Epithelial cell of prostate (primary cell): ENCODE results near the gene MRPL2.
A peak's percentile ranks its signal among the peaks of the same experiment; 100 is the strongest.
"Not testable (repeated sequence)": the region's sequence is repeated elsewhere in the genome, so short reads cannot be mapped to it uniquely, and the experiment has no call there.

Source experiments
- DNase-seq: peaks from one replicate; pipeline ENCODE4 v3.0.0-alpha.2; 2011; ENCODE audit warnings: low read depth, low spot score
- H3K27ac ChIP-seq: fragments of 450-650 bp; 2 replicates; pipeline ENCODE4 v1.5.1; 2017; ENCODE audit warnings: mild to moderate bottlenecking

The MRPL2 gene

GRCh38 chr6:43086022-43086658, 26.9 kb upstream of the MRPL2 start:
- no peak for DNase-seq
- no peak overlapping the region for H3K27ac ChIP-seq

- no peak for DNase-seq
- H3K27ac ChIP-seq, result no peak overlapping the region
These were observed 23.8 kb upstream of the MRPL2 start for GRCh38 chr6:43082806-43083655.

GRCh38 chr6:43081922-43082321, 22.7 kb upstream of the MRPL2 start:
- DNase-seq, H3K27ac ChIP-seq: not testable (repeated sequence)

GRCh38 chr6:43081043-43081442, 21.8 kb upstream of the MRPL2 start:
- H3K27ac ChIP-seq, result no peak overlapping the region
- DNase-seq, result no peak

GRCh38 chr6:43078691-43079090, 19.5 kb upstream of the MRPL2 start:
- no peak overlapping the region for H3K27ac ChIP-seq
- no peak for DNase-seq

- H3K27ac ChIP-seq, result no peak overlapping the region
- no peak for DNase-seq
These were observed 18.8 kb upstream of the MRPL2 start for GRCh38 chr6:43077981-43078511.

GRCh38 chr6:43077333-43077809, 18.1 kb upstream of the MRPL2 start:
- no peak for DNase-seq
- H3K27ac ChIP-seq, result peak overlapping the region; percentile 48

- peak overlapping the region; percentile 48 for H3K27ac ChIP-seq
- no peak for DNase-seq
These were observed 17.5 kb upstream of the MRPL2 start for GRCh38 chr6:43076464-43077332.

GRCh38 chr6:43075670-43076463, 16.6 kb upstream of the MRPL2 start, which contains the start of gene PTK7:
TSS of gene PTK7 (plus strand) at chr6:43076314. CDS start at chr6:43076489, 175 bp downstream.
- DNase-seq, result no peak
- peak within 1 kb of the TSS; percentile 48 for H3K27ac ChIP-seq

- no peak for DNase-seq
- H3K27ac ChIP-seq, result no peak overlapping the region
These were observed 15.8 kb upstream of the MRPL2 start for GRCh38 chr6:43074847-43075669.

- no peak for DNase-seq
These were observed 10.9 kb upstream of the MRPL2 start for GRCh38 chr6:43070028-43070632.

GRCh38 chr6:43062818-43063217, 3.6 kb upstream of the MRPL2 start:
- H3K27ac ChIP-seq, result no peak overlapping the region
- no peak for DNase-seq

More at GRCh38 chr6:43070028-43070632, 10.9 kb upstream of the MRPL2 start:
- no peak overlapping the region for H3K27ac ChIP-seq

GRCh38 chr6:43061861-43062260, 2.6 kb upstream of the MRPL2 start:
- DNase-seq, result no peak
- no peak overlapping the region for H3K27ac ChIP-seq

- no peak for DNase-seq
- peak overlapping the region; percentile 75 for H3K27ac ChIP-seq
These were observed 1.8 kb upstream of the MRPL2 start for GRCh38 chr6:43060755-43061633.

GRCh38 chr6:43060034-43060754, 960 bp upstream of the MRPL2 start:
- H3K27ac ChIP-seq, result peak overlapping the region; percentile 75
- DNase-seq, result peak; percentile 34

GRCh38 chr6:43058531-43058930, 703 bp downstream of the MRPL2 start:
- DNase-seq, result no peak
- peak overlapping the region; percentile 75 for H3K27ac ChIP-seq

- H3K27ac ChIP-seq, result peak overlapping the region; percentile 78
- DNase-seq, result no peak
These were observed 3.3 kb downstream of the MRPL2 start for GRCh38 chr6:43055966-43056365.
